Measurements from ENCODE around the gene STRADA.

GRCh38 chr17:63675231-63675606 lies 66.4 kb downstream of the STRADA start:
- TF ChIP-seq, protein P1, sequence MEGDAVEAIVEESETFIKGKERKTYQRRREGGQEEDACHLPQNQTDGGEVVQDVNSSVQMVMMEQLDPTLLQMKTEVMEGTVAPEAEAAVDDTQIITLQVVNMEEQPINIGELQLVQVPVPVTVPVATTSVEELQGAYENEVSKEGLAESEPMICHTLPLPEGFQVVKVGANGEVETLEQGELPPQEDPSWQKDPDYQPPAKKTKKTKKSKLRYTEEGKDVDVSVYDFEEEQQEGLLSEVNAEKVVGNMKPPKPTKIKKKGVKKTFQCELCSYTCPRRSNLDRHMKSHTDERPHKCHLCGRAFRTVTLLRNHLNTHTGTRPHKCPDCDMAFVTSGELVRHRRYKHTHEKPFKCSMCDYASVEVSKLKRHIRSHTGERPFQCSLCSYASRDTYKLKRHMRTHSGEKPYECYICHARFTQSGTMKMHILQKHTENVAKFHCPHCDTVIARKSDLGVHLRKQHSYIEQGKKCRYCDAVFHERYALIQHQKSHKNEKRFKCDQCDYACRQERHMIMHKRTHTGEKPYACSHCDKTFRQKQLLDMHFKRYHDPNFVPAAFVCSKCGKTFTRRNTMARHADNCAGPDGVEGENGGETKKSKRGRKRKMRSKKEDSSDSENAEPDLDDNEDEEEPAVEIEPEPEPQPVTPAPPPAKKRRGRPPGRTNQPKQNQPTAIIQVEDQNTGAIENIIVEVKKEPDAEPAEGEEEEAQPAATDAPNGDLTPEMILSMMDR (conservative IDR thresholded peaks at IDR 0.05 in 1 of 2, IDR thresholded peaks at IDR 0.05 in 1 of 2; ENCODE audit: low read depth in 1 of 2, low read length in 2 of 2) = no peak
- TF ChIP-seq EZH2 (IDR thresholded peaks at IDR 0.05; ENCODE audit: low read length, missing control alignments) = no peak

Measured in fibroblast of lung (primary cell).